Hepatocyte (in vitro differentiated cells): ENCODE results near the gene ANK2. TPM values are rescaled to one million over a fixed set of nuclear protein-coding genes. Genes with fewer than 3 reads are reported as not detected.

Experiments
- DNase-seq: peaks from one replicate; pipeline ENCODE4 v3.0.0-alpha.2; 2016; ENCODE audit warnings: low spot score
- H2AFZ ChIP-seq: fragments of 200-600 bp; sonication (generic); 2 replicates; pipeline ENCODE4 v1.6.0; 2016; ENCODE audit warnings: antibody characterized with exemption, mild to moderate bottlenecking
- H3K27ac ChIP-seq: fragments of 200-600 bp; sonication (generic); 2 replicates; pipeline ENCODE4 v1.5.1; 2016; ENCODE audit warnings: mild to moderate bottlenecking
- H3K27me3 ChIP-seq: fragments of 200-600 bp; sonication (generic); 2 replicates; pipeline ENCODE4 v1.6.1; 2016
- H3K36me3 ChIP-seq: fragments of 200-600 bp; sonication (generic); replicated peaks from 2 replicates; pipeline ENCODE4 v1.5.1; 2016; ENCODE audit warnings: low read depth; ENCODE audit not compliant: insufficient read depth
- H3K4me1 ChIP-seq: fragments of 200-600 bp; sonication (generic); 2 replicates; pipeline ENCODE4 v1.5.1; 2016; ENCODE audit warnings: mild to moderate bottlenecking, moderate library complexity; ENCODE audit not compliant: insufficient read depth
- H3K4me2 ChIP-seq: fragments of 200-600 bp; sonication (generic); 2 replicates; pipeline ENCODE4 v1.6.0; 2016
- H3K4me3 ChIP-seq: fragments of 200-600 bp; sonication (generic); 2 replicates; pipeline ENCODE4 v1.5.1; 2016; ENCODE audit warnings: mild to moderate bottlenecking
- H3K79me2 ChIP-seq: fragments of 200-600 bp; sonication (generic); 2 replicates; pipeline ENCODE4 v1.6.0; 2017; ENCODE audit warnings: mild to moderate bottlenecking
- H3K9me2 ChIP-seq: fragments of 200-600 bp; sonication (generic); replicated peaks from 2 replicates; pipeline ENCODE4 v1.6.0; 2017; ENCODE audit warnings: mild to moderate bottlenecking; ENCODE audit not compliant: insufficient read depth
- H3K9me3 ChIP-seq: fragments of 200-600 bp; sonication (generic); 2 replicates; pipeline ENCODE4 v1.5.1; 2016; ENCODE audit warnings: low read depth, mild to moderate bottlenecking
- H4K20me1 ChIP-seq: fragments of 200-600 bp; sonication (generic); 2 replicates; pipeline ENCODE4 v1.6.0; 2016; ENCODE audit warnings: mild to moderate bottlenecking; ENCODE audit not compliant: insufficient read depth, poor library complexity, severe bottlenecking
- EZH2 ChIP-seq: fragments of 200-600 bp; sonication (generic); IDR thresholded peaks from 2 replicates; pipeline ENCODE4 v1.6.1; 2016; ENCODE audit warnings: antibody characterized with exemption, mild to moderate bottlenecking, borderline replicate concordance
- EZH2phosphoT487 ChIP-seq: fragments of 200-600 bp; sonication (generic); IDR thresholded peaks from one replicate; pipeline ENCODE4 v1.6.1; 2018; ENCODE audit warnings: antibody characterized with exemption, mild to moderate bottlenecking, low read depth, moderate library complexity; ENCODE audit not compliant: unreplicated experiment, severe bottlenecking
- WGBS: methylation state at CpG from one replicate; pipeline ENCODE4 v1.1.6; 2016; ENCODE audit warnings: low lambda C conversion rate; ENCODE audit errors: missing lambda C conversion rate; 5-methylcytosine and 5-hydroxymethylcytosine counted together
- polyA plus RNA-seq: library from polyadenylated mRNA; unstranded; fragments of >200 nt; fragmentation: Nextera tagmentation; extraction: Ambion mirVana; gene quantifications from 2 replicates; pipeline ENCODE4 v1.2.1, GENCODE V29; 2016
- total RNA-seq: library from RNA; depleted of rRNA; stranded (reverse); fragments of >200 nt; gene quantifications from 2 replicates; pipeline ENCODE4 v1.2.3, GENCODE V29; 2014
- TF ChIP-seq, protein P1 (sequence below): fragments of 200-600 bp; sonication (generic); IDR thresholded peaks from 2 replicates; pipeline ENCODE4 v1.5.1; 2016; ENCODE audit warnings: antibody characterized with exemption, mild to moderate bottlenecking; ENCODE audit not compliant: poor library complexity

Gene ANK2
- total and polyA plus RNA-seq, 2 experiments from 2014 or later, result 3.6 to 17.5 TPM

DNA sequence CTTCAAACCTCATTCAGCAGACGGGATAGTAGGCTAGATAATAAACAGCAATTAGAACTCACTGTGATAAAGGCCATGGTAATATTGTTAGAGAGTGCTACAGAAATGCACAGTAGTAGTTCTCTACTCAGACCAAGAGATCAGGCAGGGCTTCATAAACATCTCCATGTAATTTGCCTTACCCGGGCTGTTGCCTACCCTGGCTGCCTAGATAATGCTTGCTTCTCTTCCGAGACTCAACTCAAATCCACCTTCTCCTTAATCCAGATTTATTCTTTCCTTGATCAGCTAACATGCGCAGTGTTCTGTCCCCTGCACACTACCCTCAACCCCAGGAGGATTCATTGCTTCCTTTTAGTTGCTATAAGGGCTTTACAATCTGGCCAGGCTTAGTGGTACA is 21.8 kb downstream of the ANK2 start:
- TF ChIP-seq EZH2phosphoT487 (no peak), EZH2 (no peak)
- TF ChIP-seq, protein P1, sequence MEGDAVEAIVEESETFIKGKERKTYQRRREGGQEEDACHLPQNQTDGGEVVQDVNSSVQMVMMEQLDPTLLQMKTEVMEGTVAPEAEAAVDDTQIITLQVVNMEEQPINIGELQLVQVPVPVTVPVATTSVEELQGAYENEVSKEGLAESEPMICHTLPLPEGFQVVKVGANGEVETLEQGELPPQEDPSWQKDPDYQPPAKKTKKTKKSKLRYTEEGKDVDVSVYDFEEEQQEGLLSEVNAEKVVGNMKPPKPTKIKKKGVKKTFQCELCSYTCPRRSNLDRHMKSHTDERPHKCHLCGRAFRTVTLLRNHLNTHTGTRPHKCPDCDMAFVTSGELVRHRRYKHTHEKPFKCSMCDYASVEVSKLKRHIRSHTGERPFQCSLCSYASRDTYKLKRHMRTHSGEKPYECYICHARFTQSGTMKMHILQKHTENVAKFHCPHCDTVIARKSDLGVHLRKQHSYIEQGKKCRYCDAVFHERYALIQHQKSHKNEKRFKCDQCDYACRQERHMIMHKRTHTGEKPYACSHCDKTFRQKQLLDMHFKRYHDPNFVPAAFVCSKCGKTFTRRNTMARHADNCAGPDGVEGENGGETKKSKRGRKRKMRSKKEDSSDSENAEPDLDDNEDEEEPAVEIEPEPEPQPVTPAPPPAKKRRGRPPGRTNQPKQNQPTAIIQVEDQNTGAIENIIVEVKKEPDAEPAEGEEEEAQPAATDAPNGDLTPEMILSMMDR, result no peak
- no peaks in the 10 kb centered on the region for H3K79me2 ChIP-seq

DNA sequence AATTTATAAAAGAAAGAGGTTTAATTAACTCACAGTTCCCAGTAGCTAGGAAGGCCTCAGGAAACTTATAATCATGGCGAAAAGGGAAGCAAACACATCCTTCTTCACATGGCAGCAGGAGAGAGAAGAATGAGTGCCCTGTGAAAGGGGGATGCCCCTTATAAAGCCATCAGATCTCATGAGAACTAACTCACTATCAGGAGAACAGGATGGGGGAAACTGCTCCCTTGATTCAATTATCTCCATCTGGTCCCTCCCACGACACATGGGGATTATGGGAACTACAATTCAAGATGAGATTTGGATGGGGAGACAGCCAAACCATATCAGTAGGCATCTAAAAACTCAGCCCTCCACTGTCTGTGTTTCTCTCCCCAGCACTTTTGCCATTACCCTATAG is 22.4 kb downstream of the ANK2 start:
- 79% methylated on average over 2 of the region's 2 CpGs for WGBS
- Histone ChIP-seq H2AFZ (no peak overlapping the region), H3K27ac (no peak overlapping the region), H3K36me3 (no peaks in the 10 kb centered on the region), H4K20me1 (no peaks in the 10 kb centered on the region), H3K9me3 (no peaks in the 10 kb centered on the region), H3K79me2 (no peaks in the 10 kb centered on the region), H3K4me2 (no peak overlapping the region), H3K4me3 (no peak overlapping the region), H3K4me1 (no peaks in the 10 kb centered on the region), H3K27me3 (no peaks in the 10 kb centered on the region), H3K9me2 (no peaks in the 10 kb centered on the region)
- no peak for TF ChIP-seq EZH2phosphoT487
- TF ChIP-seq EZH2, result no peak
- TF ChIP-seq, protein P1, result no peak
- DNase-seq, result no peak

More for the DNA sequence above, 21.8 kb downstream of the ANK2 start:
- no peaks in the 10 kb centered on the region for H3K36me3 ChIP-seq
- H3K9me3 ChIP-seq, result no peaks in the 10 kb centered on the region
- WGBS, result 92% methylated on average over 4 of the region's 4 CpGs
- H3K4me2 ChIP-seq, result no peak overlapping the region
- no peaks in the 10 kb centered on the region for H4K20me1 ChIP-seq
- H3K4me3 ChIP-seq, result no peak overlapping the region
- H3K4me1 ChIP-seq, result no peaks in the 10 kb centered on the region
- no peak for DNase-seq
- no peaks in the 10 kb centered on the region for H3K27me3 ChIP-seq
- no peaks in the 10 kb centered on the region for H3K9me2 ChIP-seq
- no peak overlapping the region for H3K27ac ChIP-seq
- H2AFZ ChIP-seq, result no peak overlapping the region

DNA sequence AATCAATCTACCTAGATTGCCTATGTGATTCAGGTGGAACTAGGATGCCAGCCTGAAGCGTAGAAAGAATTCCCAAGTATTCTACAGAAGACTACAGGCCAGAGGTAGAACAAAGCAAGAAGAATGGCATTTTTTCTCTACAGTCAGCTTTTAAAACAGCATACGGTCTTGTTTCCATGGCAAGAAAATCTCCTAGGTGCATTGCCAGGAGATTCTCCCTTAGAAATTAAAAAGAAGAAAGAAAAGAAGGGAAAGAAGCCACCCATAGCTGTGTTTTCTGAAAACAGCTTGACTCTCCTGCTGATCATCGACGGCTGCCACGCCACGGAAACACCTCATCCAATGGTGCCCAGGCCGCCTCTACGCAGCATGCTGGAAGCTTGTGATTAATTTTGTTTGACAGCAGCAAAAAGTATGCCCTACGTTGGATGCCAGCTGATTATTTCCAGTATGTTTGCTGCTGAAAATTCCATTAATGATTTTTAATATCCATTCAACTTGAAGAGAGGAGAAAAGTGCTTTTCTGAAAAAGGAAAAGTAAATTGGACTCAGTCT is 24.1 kb downstream of the ANK2 start:
- Histone ChIP-seq H3K4me1 (no peaks in the 10 kb centered on the region), H3K36me3 (no peaks in the 10 kb centered on the region), H4K20me1 (no peaks in the 10 kb centered on the region), H2AFZ (no peak overlapping the region), H3K27me3 (no peaks in the 10 kb centered on the region), H3K4me3 (no peak overlapping the region), H3K27ac (no peak overlapping the region), H3K9me3 (no peaks in the 10 kb centered on the region), H3K4me2 (no peak overlapping the region), H3K79me2 (no peaks in the 10 kb centered on the region), H3K9me2 (no peaks in the 10 kb centered on the region)
- no peak for DNase-seq
- WGBS, result 93% methylated on average over 9 of the region's 9 CpGs
- TF ChIP-seq EZH2phosphoT487 (no peak), EZH2 (no peak)
- TF ChIP-seq, protein P1, result no peak
